ENCODE measurements around the gene DNAJC11. TPM values are rescaled to one million over a fixed set of nuclear protein-coding genes. Genes with fewer than 3 reads are reported as not detected.
"Not testable (repeated sequence)": the region's sequence is repeated elsewhere in the genome, so short reads cannot be mapped to it uniquely, and the experiment has no call there.

The DNAJC11 gene
- total RNA-seq, 3 donors from 2014 or later, result 23.0 to 30.5 (median 25.6) TPM

DNA sequence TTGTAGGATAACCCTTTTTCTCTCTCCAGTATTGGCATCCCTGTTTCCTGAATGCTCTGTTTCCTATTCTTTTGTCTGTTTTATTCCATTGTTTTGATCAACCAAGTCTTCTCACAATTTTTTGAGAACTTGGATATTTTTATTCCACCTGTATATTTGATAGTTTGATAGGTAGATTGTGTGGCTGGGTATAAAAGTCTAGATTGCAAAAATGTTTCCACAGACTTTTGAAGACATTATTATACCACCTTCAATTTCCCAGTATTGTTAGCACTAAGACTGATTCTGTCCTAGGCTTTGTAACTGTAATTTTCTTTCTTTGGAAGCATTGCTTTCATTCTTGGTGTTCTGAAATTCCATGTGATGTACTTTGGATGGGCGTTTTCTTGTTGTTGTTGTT lies 9.6 kb upstream of the DNAJC11 start:
- no peaks in the 10 kb centered on the region for H3K27me3 ChIP-seq
- H3K4me3 ChIP-seq, result no peak overlapping the region
- H3K27ac ChIP-seq, result no peak overlapping the region
- intact Hi-C loops (cut with DNase I; ENCODE audit: low total_unique reads), result no loop called here
- TF ChIP-seq POLR2AphosphoS5 (IDR thresholded peaks at IDR 0.05), result no peak
- no peak for TF ChIP-seq POLR2A (IDR thresholded peaks at IDR 0.05)
- TF ChIP-seq, protein P1, sequence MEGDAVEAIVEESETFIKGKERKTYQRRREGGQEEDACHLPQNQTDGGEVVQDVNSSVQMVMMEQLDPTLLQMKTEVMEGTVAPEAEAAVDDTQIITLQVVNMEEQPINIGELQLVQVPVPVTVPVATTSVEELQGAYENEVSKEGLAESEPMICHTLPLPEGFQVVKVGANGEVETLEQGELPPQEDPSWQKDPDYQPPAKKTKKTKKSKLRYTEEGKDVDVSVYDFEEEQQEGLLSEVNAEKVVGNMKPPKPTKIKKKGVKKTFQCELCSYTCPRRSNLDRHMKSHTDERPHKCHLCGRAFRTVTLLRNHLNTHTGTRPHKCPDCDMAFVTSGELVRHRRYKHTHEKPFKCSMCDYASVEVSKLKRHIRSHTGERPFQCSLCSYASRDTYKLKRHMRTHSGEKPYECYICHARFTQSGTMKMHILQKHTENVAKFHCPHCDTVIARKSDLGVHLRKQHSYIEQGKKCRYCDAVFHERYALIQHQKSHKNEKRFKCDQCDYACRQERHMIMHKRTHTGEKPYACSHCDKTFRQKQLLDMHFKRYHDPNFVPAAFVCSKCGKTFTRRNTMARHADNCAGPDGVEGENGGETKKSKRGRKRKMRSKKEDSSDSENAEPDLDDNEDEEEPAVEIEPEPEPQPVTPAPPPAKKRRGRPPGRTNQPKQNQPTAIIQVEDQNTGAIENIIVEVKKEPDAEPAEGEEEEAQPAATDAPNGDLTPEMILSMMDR (IDR thresholded peaks at IDR 0.05), result no peak
- no peaks in the 10 kb centered on the region for H3K9me3 ChIP-seq
- DNase-seq (ENCODE audit: low spot score in 2 of 2), result no peak
- H3K36me3 ChIP-seq, result no peaks in the 10 kb centered on the region
- no peaks in the 10 kb centered on the region for H3K4me1 ChIP-seq

DNA sequence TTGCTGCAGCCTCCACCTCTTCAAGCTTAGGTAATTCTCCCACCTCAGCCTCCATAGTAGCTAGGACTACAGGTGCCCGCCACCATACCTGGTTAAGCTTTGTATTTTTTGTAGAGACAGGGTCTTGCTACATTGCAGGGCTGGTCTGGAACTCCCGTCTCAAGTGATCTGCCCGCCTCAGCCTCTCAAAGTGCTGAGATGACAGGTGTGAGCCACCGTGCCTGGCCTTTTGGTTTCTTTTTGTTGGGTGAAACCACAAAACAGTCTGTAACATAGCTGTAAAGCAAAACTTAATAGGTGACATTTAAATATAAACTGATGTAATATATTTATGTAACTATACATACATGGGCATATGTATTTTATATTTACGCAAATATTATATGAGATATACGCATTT lies 3.1 kb upstream of the DNAJC11 start:
- TF ChIP-seq, protein P1 (IDR thresholded peaks at IDR 0.05), result no peak
- TF ChIP-seq POLR2A (IDR thresholded peaks at IDR 0.05) (no peak), POLR2AphosphoS5 (IDR thresholded peaks at IDR 0.05) (no peak)
- H3K36me3 ChIP-seq, result no peaks in the 10 kb centered on the region
- no peak for DNase-seq (ENCODE audit: low spot score in 2 of 2)
- no peaks in the 10 kb centered on the region for H3K9me3 ChIP-seq
- H3K27ac ChIP-seq, result no peak overlapping the region
- H3K27me3 ChIP-seq, result no peaks in the 10 kb centered on the region
- H3K4me3 ChIP-seq, result no peak overlapping the region
- intact Hi-C loops (cut with DNase I; ENCODE audit: low total_unique reads), result no loop called here
- peaks cover 0 to 13% of the 10 kb centered on the region in 2 donors for H3K4me1 ChIP-seq

DNA sequence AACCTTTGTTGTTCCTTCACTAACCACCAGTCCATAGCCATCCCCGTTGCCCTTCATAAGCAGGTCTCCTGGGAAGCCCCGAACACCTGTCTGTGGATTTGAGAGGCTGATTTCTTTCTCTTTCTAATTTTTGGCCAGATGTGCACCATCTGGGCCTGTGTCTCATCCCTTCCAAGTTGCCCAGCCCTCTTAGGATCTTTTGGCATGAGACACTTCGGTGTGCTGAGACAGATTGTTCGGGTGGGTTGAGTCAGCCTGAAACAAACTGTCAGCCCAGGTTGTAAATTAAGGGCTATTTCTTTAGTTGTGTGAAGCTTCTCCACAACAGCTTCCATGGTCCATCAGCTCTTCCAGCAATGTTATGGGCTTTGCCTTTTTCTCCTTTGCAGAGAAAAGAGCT lies 1.4 kb upstream of the DNAJC11 start:
- intact Hi-C loops (cut with DNase I; ENCODE audit: low total_unique reads), result no loop called here
- TF ChIP-seq POLR2A (IDR thresholded peaks at IDR 0.05), result no peak
- TF ChIP-seq, protein P1 (IDR thresholded peaks at IDR 0.05), result no peak
- TF ChIP-seq POLR2AphosphoS5 (IDR thresholded peaks at IDR 0.05), result no peak
- no peak for DNase-seq (ENCODE audit: low spot score in 2 of 2)
- H3K4me1 ChIP-seq, result peaks cover 0 to 13% of the 10 kb centered on the region in 2 donors
- H3K4me3 ChIP-seq, result no peak overlapping the region
- H3K27ac ChIP-seq, result no peak overlapping the region
- no peaks in the 10 kb centered on the region for H3K9me3 ChIP-seq
- H3K36me3 ChIP-seq, result no peaks in the 10 kb centered on the region
- H3K27me3 ChIP-seq, result no peaks in the 10 kb centered on the region

DNA sequence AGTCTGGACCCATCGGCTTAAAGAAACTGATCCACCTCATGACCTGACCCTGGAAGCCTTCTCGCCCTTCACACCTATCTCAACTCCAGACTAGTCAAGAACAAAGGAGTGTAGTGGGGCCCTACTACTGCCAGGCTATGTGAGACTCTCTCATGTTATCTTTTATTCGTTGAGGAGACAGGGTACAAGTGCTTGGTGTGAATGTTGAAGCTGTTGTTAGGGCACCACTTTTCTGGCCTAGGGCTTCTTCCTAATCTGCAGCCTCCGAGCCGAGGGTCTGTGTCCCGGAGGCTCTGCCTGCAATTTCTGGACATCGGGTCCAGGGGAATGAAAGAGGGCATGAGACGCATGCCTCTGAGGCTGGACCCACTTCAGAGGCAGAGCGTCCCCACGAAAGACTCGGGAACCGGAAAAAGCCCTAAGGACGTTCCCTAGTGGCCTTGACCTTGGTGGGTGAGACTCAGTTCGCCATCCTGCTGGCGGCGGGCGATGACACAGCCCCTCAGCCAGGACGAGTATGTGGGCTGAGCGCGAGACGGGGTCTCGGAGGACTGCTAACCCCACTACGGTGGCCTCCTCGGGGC lies 671 bp downstream of the DNAJC11 start:
- H3K27ac ChIP-seq, result peak overlapping the region; percentile 64 to 83
- no peak for TF ChIP-seq POLR2A (IDR thresholded peaks at IDR 0.05)
- TF ChIP-seq POLR2AphosphoS5 (IDR thresholded peaks at IDR 0.05), result no peak
- TF ChIP-seq, protein P1 (IDR thresholded peaks at IDR 0.05), result no peak
- intact Hi-C loops (cut with DNase I; ENCODE audit: low total_unique reads), result no loop called here
- H3K4me1 ChIP-seq, result peaks cover 0 to 13% of the 10 kb centered on the region in 2 donors
- no peaks in the 10 kb centered on the region for H3K27me3 ChIP-seq
- DNase-seq (ENCODE audit: low spot score in 2 of 2), result no peak
- H3K9me3 ChIP-seq, result no peaks in the 10 kb centered on the region
- H3K4me3 ChIP-seq, result peak overlapping the region; percentile 81 to 96 (median 90)
- no peaks in the 10 kb centered on the region for H3K36me3 ChIP-seq

DNA sequence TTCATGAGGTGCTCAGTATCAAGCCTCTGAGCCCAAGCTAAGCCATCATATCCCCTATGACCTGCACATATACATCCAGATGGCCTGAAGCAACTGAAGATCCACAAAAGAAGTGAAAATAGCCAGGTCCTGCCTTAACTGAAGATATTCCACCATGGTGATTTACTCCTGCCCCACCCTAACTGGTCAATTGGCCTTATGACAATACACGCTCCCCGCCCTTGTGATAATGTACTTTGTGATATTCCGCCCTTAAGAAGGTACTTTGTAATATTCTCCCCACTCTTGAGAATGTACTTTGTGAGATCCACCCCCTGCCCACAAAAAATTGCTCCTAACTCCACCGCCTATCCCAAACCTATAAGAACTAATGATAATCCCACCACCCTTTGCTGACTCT lies 1.7 kb downstream of the DNAJC11 start:
- peaks cover 0 to 13% of the 10 kb centered on the region in 2 donors for H3K4me1 ChIP-seq

DNA sequence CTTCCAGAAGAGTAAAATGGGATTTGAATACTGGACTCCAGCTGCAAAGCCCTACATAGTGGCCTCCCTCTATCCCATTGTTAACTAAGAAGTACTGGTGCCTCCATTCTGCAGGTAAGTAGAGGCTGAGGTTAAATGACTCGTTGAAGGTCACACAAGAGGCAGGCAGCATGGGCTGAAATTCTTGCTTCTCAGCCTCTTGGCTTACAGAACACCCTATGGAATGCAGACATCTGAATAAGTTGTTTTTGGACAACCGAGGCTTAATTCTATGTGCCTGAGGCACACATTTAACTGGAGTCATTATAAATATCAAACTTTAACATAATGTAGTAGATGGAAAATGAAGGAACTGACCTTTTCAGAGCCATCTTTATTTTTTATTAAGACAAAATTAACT lies 5.7 kb downstream of the DNAJC11 start:
- TF ChIP-seq, protein P1 (IDR thresholded peaks at IDR 0.05), result no peak
- no peak for TF ChIP-seq POLR2AphosphoS5 (IDR thresholded peaks at IDR 0.05)
- TF ChIP-seq POLR2A (IDR thresholded peaks at IDR 0.05), result no peak
- H3K4me3 ChIP-seq, result no peak overlapping the region
- intact Hi-C loops (cut with DNase I; ENCODE audit: low total_unique reads), result no loop called here

More for the DNA sequence above, 1.7 kb downstream of the DNAJC11 start:
- intact Hi-C loops (cut with DNase I; ENCODE audit: low total_unique reads); H3K4me3 ChIP-seq; H3K27ac ChIP-seq; H3K27me3 ChIP-seq; H3K9me3 ChIP-seq; H3K36me3 ChIP-seq; DNase-seq (ENCODE audit: low spot score in 2 of 2): not testable (repeated sequence)

More for the DNA sequence above, 5.7 kb downstream of the DNAJC11 start:
- H3K27ac ChIP-seq, result no peak overlapping the region
- no peaks in the 10 kb centered on the region for H3K9me3 ChIP-seq
- no peaks in the 10 kb centered on the region for H3K27me3 ChIP-seq
- H3K36me3 ChIP-seq, result no peaks in the 10 kb centered on the region
- peaks cover 0 to 12% of the 10 kb centered on the region in 2 donors for H3K4me1 ChIP-seq
- no peak for DNase-seq (ENCODE audit: low spot score in 2 of 2)

Measured in breast epithelium (tissue), 4 donors.